HUES48 (cell line): Measurements from ENCODE around the gene AHI1.

Source experiments
- H3K27ac ChIP-seq: one replicate; pipeline ENCODE4 v1.7.0; 2013; ENCODE audit warnings: low read depth, low read length, inconsistent platforms
- H3K27me3 ChIP-seq: 2 replicates; pipeline ENCODE4 v1.6.1; 2013; ENCODE audit warnings: mild to moderate bottlenecking, low read length; ENCODE audit not compliant: control insufficient read depth, insufficient read depth
- H3K36me3 ChIP-seq: 2 replicates; pipeline ENCODE4 v1.6.1; 2013; ENCODE audit warnings: low read length; ENCODE audit not compliant: control insufficient read depth, insufficient read depth
- H3K4me1 ChIP-seq: 2 replicates; pipeline ENCODE4 v1.6.1; 2013; ENCODE audit warnings: mild to moderate bottlenecking, low read length; ENCODE audit not compliant: control insufficient read depth, insufficient read depth
- H3K4me3 ChIP-seq: 2 replicates; pipeline ENCODE4 v1.5.1; 2013; ENCODE audit warnings: mild to moderate bottlenecking, low read depth, low read length
- H3K9ac ChIP-seq: 2 replicates; pipeline ENCODE4 v1.6.1; 2013; ENCODE audit warnings: mild to moderate bottlenecking, low read depth, low read length, moderate library complexity
- H3K9me3 ChIP-seq: 2 replicates; pipeline ENCODE4 v1.6.1; 2013; ENCODE audit warnings: low read length; ENCODE audit not compliant: control insufficient read depth, insufficient read depth

The AHI1 gene

DNA sequence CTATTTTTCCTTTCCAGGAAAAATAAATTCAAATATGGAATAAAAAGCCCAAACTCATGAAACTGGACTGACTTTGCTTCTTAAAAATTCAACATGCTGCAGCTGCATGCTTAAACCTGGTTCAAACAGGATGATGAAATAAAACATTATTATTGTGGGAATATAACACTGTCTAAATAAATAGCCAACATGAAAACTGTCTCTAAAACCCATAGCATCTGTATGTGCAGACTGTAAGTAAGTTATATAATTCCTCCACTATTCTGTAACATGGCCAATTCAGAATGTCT lies 30.4 kb upstream of the AHI1 start:
- no peaks in the 10 kb centered on the region for H3K36me3 ChIP-seq
- no peak overlapping the region for H3K27ac ChIP-seq
- no peak overlapping the region for H3K9ac ChIP-seq
- no peaks in the 10 kb centered on the region for H3K4me1 ChIP-seq
- H3K27me3 ChIP-seq, result no peaks in the 10 kb centered on the region
- H3K4me3 ChIP-seq, result no peak overlapping the region
- H3K9me3 ChIP-seq, result no peaks in the 10 kb centered on the region

DNA sequence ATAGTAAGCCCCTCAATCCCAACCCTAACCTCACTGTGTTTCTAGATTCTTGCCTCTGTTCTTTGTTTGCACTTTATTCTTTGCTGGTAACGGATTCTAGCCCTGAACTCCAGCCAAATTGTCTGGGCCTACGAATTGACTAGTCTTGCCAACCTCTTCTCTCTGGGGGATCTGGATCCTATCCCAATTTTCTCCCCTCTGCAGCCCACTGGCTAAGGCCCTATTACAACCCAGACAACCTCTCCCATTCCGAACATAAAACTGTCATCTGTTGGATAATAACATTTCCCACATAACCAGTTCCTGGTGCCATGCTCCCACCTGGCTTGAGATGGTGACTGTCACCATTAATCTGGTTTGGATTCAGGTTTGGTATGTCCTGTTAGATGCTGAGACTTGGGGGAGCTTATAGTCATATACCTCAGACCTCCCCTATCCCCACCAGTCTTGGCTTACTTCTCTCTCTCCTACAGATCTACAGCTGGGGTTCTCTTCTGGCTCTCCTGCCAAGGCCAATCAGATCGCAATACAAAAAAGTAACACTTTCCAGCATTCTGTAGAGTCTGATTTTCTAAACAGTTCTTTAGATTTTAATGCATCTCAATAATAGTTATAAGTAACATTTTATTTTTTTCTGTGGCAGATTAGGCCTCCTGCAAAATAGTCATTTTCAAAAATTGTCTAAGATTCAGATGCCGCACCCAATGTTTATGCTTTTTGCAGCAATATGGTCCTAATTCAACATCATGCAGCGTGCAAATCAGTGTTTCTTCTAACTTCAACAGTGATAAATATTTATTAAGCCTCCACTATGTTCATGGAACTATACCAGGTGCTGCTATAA lies 29.8 kb upstream of the AHI1 start:
- Histone ChIP-seq H3K27me3 (no peaks in the 10 kb centered on the region), H3K36me3 (no peaks in the 10 kb centered on the region), H3K27ac (no peak overlapping the region), H3K9ac (no peak overlapping the region), H3K9me3 (no peaks in the 10 kb centered on the region), H3K4me1 (no peaks in the 10 kb centered on the region), H3K4me3 (no peak overlapping the region)

DNA sequence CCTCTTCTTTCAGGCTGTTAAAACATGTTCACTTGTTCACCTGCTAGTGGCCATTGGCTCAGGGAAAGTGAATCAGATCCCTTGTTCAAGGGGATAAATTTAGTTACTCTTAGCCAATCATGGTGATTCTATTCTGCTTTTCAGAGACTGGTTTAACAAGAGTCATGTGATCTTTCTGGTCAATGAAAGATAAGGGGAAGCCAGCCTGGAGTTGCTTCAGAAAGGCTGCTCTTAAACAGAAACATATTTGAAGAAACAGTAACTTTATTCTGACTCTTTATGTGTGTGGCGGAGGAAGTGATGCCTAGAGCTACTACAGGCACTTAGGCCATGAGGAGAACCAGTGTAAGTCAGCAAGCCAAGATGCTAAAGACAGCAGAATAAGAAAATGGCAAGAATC lies 28.1 kb upstream of the AHI1 start:
- no peak overlapping the region for H3K4me3 ChIP-seq
- H3K9ac ChIP-seq, result no peak overlapping the region
- no peaks in the 10 kb centered on the region for H3K27me3 ChIP-seq
- no peaks in the 10 kb centered on the region for H3K9me3 ChIP-seq
- H3K36me3 ChIP-seq, result no peaks in the 10 kb centered on the region
- no peaks in the 10 kb centered on the region for H3K4me1 ChIP-seq
- no peak overlapping the region for H3K27ac ChIP-seq

DNA sequence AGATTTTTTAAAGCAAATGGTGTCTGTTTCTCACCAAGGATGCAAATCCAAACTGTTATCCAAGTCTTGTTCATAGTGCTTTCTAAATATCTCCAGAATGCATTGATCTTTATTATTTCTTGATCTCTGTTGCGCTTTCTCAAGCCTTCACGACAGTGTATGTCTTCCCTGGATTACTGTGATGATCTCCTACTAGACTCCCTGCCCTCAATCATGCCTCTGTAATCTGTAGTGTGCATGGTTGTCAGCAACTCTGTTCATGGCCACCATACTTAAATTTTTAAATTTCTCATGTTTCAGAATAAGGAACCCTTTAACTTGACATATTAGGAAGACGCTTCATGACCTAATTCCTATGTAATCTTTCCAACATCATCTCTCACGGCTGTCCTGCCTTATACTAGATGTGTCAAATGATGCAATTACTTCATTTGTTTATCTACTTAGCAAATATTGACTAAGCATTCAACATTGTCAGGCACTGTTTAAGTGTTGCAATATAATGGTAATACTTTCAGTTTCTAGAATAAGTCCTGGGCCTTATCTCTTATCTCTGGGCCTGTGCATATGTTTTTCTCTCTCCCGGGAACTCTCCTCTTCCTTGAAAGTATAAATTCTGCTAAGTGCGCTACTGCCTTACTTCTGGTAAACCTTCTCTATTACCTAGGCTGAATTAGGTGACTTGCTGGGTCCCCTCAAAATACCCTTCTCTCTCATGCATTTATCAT lies 25.6 kb upstream of the AHI1 start:
- Histone ChIP-seq H3K27me3 (no peaks in the 10 kb centered on the region), H3K4me3 (no peak overlapping the region), H3K27ac (no peak overlapping the region), H3K9me3 (no peaks in the 10 kb centered on the region), H3K4me1 (no peaks in the 10 kb centered on the region), H3K36me3 (no peaks in the 10 kb centered on the region), H3K9ac (no peak overlapping the region)

DNA sequence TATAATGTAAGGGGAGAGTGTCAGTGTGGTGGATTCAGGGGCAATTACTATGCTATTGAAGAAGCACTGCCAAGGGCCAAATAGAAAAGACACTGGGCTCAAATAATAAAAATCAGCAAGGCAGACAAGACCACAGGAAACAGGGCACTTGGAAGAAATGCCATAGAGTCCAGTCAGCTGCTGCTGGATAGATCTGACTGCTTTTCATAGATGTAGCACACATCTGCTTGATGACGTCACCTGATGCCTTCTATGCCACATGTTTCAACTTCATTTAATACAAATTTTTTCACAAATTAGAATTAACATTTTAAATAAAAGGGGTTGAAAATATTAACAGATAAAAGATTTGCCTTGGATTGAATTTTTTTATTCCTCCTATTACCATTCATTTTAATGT lies 23.9 kb upstream of the AHI1 start:
- Histone ChIP-seq H3K36me3 (no peaks in the 10 kb centered on the region), H3K4me3 (no peak overlapping the region), H3K4me1 (no peaks in the 10 kb centered on the region), H3K9me3 (no peaks in the 10 kb centered on the region), H3K27me3 (no peaks in the 10 kb centered on the region), H3K9ac (no peak overlapping the region), H3K27ac (no peak overlapping the region)

DNA sequence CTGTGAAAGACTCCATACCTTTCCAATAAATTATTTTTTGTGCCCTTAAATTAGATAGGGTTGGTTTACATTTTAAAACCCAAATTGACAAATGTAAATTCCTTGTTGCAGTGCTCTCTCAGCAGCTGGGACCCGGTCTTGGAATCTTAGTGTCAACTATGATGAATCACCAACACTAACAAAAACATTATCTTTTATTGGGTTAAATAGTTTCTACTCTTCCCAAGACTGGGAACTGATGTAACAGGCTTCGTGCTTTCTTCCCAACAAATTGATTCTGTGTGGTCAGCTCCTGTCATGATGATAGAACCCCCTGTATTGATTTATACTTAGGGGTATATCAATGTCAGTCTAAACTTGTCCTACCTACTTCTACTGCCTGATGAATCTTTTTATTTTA lies 23.2 kb upstream of the AHI1 start:
- H3K27ac ChIP-seq, result no peak overlapping the region

DNA sequence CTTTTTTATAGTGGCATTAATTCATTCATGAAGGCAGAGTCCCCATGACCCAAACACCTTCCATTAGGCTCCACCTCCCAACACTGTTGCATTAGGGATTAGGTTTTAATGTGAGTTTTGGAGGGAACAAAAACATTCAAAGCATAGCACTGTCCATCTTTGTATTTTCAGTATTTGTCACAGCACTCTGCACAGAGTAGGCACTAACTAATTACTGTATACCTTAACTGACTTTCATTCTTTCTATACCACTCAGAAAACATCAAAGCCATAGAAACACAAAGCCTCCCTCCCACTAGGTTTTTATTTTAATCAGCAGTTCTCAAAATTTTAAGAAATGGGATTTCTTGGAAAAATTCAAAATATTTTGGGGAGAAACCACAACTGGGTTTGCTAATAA lies 21.8 kb upstream of the AHI1 start:
- Histone ChIP-seq H3K4me1 (no peaks in the 10 kb centered on the region), H3K27me3 (no peaks in the 10 kb centered on the region), H3K4me3 (no peak overlapping the region), H3K9ac (no peak overlapping the region), H3K36me3 (no peaks in the 10 kb centered on the region), H3K9me3 (no peaks in the 10 kb centered on the region), H3K27ac (no peak overlapping the region)

More for the DNA sequence above, 23.2 kb upstream of the AHI1 start:
- H3K36me3 ChIP-seq, result no peaks in the 10 kb centered on the region
- no peaks in the 10 kb centered on the region for H3K27me3 ChIP-seq
- H3K9me3 ChIP-seq, result no peaks in the 10 kb centered on the region
- no peaks in the 10 kb centered on the region for H3K4me1 ChIP-seq
- no peak overlapping the region for H3K9ac ChIP-seq
- H3K4me3 ChIP-seq, result no peak overlapping the region

DNA sequence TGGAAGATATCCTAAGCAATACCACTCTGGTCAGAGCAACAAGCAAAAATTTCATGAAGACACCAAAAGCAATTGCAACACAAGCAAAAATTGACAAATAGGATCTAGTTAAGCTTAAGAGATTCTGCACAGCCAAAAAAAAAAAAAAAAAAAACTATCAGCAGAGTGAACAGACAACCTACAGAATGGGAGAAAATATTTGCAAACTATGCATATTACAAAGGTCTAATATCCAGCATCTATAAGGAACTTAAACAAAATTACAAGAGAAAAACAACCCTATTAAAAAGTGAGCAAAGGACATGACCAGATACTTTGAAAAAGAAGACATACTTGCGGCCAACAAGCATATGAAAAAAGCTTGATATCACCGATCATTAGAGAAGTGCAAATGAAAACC lies 20.0 kb upstream of the AHI1 start:
- Histone ChIP-seq H3K4me3 (no peak overlapping the region), H3K36me3 (no peaks in the 10 kb centered on the region), H3K4me1 (no peaks in the 10 kb centered on the region), H3K9ac (no peak overlapping the region), H3K9me3 (no peaks in the 10 kb centered on the region), H3K27ac (no peak overlapping the region), H3K27me3 (no peaks in the 10 kb centered on the region)

DNA sequence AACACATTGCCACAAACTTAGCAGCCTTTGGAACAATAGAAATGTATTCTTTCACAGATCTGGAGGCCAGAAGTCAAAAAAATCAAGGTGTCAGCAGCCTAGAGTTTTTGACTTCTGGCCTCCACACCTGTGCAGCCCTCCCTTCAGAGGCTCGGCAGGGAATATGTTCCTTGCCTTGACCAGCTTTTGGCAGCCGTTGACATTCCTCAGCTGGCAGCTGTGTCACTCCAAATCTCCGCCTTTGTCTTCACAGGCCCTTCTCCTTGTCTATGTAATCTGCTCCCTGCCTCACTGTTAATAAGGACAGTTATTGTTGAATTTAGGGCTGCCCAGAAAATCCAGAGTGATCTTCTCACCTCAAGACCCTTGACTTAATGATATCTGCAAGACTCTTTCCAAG lies 17.2 kb upstream of the AHI1 start:
- Histone ChIP-seq H3K4me3 (no peak overlapping the region), H3K9ac (no peak overlapping the region), H3K27me3 (no peaks in the 10 kb centered on the region), H3K4me1 (no peaks in the 10 kb centered on the region), H3K36me3 (no peaks in the 10 kb centered on the region), H3K9me3 (no peaks in the 10 kb centered on the region), H3K27ac (no peak overlapping the region)

DNA sequence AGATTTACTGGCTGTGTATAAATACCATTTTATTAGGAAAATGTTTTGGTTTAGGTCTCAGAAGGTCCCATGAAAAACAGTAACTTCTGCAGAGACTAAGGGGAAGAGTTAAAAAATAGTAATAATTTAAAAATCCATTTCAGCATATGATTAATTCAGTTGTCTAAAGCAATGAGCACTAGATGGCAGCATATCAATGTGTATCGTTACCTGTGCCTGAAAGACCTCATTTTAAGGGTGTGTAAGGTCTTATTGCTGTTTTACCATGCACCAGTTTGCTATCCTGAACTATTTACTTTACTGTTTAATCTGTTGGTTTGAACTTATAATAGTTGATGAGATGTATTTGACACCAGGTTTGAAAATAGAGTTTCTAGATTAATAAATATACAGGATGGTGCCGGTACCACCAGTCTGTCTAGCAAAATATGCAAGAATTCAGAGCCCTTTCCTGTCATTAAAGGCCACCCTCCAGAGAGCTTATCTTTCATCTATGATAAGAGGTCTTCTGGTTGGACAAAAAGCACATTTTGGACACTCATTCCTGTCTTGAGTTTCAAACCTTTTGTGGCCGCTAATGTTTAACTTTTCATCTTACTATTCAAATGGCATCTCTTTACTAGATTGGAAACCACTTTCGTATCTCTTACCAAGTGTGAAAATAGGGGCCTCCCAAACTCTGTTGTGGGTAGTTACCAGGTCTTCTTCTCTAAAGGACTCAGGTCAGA lies 8.9 kb upstream of the AHI1 start:
- no peak overlapping the region for H3K9ac ChIP-seq
- H3K4me3 ChIP-seq, result no peak overlapping the region
- H3K4me1 ChIP-seq, result peaks cover 27% of the 10 kb centered on the region
- no peaks in the 10 kb centered on the region for H3K36me3 ChIP-seq
- no peaks in the 10 kb centered on the region for H3K27me3 ChIP-seq
- peak overlapping the region; percentile 49 for H3K27ac ChIP-seq
- no peaks in the 10 kb centered on the region for H3K9me3 ChIP-seq

DNA sequence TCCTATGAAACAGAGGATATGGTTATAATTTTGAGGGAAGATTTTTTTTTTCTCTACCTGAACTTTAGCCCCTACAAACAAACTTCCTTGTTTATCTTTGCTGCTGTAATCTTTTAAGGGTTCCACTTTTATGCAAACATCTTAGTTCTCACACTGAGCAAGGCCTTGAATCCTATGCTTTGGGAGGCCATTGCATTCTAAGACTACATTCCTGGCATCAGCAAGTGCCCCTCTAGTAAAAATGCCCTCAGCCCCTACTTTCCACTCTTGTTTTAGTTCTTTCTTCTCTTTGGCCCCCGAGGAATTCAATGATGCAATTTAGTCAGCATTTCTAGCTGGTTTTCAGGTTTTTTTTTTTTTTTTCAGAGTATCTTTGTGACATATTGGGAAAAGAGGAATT lies 8.1 kb upstream of the AHI1 start:
- H3K9me3 ChIP-seq, result no peaks in the 10 kb centered on the region
- no peak overlapping the region for H3K4me3 ChIP-seq
- H3K36me3 ChIP-seq, result no peaks in the 10 kb centered on the region
- H3K4me1 ChIP-seq, result peaks cover 27% of the 10 kb centered on the region
- H3K27ac ChIP-seq, result peak overlapping the region; percentile 49
- H3K27me3 ChIP-seq, result no peaks in the 10 kb centered on the region
- no peak overlapping the region for H3K9ac ChIP-seq
